Measurements from ENCODE around the gene GPC5.

DNA sequence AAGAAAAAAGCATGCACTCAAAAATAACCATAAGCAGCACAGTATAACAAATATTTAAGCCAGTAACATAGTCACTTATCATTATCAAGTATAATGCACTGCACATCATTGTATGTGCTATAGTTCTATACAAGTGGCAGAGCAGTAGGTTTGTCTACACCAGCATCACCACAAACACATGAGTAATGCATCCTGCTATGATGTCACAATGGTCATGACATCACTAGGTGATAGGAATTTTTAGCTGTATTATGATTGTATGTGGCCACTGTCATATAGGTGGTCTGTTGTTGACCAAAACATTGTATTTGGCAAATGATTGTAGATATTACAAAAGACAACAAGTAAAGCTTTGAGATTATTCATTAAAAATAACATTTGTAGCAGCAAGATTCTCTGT is 967.5 kb downstream of the GPC5 start:
- TF ChIP-seq, protein P1, sequence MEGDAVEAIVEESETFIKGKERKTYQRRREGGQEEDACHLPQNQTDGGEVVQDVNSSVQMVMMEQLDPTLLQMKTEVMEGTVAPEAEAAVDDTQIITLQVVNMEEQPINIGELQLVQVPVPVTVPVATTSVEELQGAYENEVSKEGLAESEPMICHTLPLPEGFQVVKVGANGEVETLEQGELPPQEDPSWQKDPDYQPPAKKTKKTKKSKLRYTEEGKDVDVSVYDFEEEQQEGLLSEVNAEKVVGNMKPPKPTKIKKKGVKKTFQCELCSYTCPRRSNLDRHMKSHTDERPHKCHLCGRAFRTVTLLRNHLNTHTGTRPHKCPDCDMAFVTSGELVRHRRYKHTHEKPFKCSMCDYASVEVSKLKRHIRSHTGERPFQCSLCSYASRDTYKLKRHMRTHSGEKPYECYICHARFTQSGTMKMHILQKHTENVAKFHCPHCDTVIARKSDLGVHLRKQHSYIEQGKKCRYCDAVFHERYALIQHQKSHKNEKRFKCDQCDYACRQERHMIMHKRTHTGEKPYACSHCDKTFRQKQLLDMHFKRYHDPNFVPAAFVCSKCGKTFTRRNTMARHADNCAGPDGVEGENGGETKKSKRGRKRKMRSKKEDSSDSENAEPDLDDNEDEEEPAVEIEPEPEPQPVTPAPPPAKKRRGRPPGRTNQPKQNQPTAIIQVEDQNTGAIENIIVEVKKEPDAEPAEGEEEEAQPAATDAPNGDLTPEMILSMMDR (IDR thresholded peaks at IDR 0.05), result no peak
- no peak for TF ChIP-seq POLR2A (IDR thresholded peaks at IDR 0.05)

Data from testis (tissue), 2 donors.